Fibroblast of peridontal ligament (primary cell): ENCODE data around the gene SLC35F4.
"Not testable (repeated sequence)": the region's sequence is repeated elsewhere in the genome, so short reads cannot be mapped to it uniquely, and the experiment has no call there.

Experiments used
- DNase-seq: peaks from one replicate; pipeline ENCODE4 v3.0.0-alpha.2; 2010; ENCODE audit errors: extremely low read depth

Gene SLC35F4

DNA sequence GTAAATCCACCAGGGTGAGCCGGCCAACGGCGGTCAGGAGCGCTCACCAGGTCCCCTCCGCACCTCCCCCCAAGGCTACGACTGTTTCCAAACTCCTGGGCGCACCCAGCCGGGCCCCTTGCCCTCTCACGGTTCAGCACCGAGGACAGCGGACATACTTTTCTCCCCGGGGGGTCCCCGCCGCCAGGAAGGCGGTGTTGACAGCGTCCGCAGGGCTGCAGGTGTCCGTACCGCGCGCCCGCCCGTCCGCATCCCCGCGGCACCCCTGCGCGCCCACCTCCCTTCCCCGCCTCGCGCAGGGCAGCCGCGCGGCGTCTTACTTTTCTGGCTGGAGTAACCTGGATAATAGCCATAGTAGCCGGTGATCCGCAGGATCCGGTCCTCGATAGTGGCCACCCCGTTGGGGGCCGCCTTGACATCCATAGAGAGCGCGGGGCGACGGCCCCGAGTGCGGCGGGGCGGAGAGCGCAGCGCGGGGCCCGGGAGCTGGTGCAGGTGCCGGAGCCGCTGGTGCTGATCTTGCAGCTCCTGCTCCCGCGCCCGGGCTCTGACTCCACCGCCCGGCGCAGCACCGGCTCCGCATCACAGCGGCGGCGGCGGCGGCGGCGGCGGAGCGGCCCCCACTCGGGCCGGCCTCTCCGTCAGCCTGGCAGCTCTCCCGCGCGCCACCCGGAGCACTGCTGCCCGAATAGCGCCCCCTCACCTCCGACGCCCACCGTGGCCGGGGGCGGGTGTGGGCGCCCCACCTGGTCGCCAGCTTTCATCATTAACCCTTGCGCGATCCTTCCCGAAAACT, at the start of gene SLC35F4:
Gene SLC35F4 (minus strand): TSS at position 690 of the 796 bp plus-strand sequence.
- DNase-seq: no peak

DNA sequence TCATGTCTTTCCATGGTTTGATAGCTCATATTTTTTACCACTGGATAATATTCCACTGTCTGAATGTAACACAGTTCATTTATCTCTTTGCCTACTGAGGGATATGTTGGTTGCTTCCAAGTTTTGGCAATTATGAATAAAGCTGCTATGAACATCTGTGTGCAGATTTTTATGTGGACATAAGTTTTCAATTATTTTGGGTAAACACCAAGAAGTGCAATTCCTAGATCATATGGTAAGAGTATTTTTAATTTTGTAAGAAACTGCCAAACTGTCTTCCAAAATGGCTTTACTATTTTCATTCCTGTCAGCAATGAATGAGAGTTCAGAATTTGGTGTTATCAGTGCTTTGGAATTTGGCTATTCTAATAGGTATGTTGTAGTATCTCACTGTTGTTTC, 43.7 kb upstream of the SLC35F4 start:
- DNase-seq: peak; percentile 12

DNA sequence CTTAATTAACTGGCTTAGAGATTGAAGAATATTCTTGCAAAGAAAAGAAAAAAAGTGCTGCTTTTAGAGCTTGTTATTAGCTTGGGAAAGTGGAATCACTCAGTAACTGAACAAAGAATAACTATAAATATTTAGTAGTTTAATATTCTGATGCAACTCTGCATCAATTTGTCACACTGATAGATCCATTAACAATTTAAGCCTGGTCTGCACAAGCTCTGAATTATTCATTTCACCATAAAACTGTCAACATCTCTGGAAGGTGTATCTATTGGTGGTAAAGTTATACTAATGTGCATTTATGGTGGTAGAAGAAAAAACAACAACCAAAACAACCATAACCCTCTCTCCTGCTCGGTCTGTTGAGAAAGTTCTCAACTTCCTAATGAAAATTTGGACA, 38.1 kb upstream of the SLC35F4 start:
- no peak for DNase-seq

DNA sequence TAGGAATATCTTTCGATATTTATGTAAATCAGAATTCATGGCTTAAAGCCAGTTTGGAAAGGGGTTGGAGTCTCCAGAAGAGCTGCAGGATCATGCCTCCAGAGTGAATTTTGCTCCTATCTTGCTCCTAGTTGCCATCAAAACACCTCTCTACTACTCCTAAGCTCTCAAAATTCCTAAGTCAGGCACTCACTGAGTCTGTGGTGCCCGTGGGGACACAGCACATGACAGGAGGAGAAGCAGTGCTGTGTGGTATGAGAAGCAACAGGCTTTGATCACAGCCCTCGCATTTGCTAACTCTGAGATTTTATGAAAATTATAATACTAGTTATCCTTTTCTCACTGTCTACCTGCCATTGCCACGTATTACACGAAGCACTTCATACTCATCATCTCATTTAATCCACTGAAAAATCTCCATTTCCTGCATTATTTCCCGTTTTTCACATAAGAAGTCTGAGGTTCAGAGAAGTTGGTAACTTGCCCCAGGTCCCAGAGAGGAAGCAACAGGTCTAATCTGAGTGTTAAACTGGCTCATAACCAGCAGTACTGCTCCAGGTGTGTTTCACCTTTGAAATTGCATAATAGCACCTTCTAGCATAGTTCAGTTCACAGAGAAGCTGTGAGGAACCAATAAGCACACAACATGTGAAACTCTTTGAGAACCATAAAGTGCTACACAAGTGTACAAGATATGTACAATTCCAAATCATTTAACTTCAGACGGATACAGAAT, 33.1 kb upstream of the SLC35F4 start:
- DNase-seq: no peak

DNA sequence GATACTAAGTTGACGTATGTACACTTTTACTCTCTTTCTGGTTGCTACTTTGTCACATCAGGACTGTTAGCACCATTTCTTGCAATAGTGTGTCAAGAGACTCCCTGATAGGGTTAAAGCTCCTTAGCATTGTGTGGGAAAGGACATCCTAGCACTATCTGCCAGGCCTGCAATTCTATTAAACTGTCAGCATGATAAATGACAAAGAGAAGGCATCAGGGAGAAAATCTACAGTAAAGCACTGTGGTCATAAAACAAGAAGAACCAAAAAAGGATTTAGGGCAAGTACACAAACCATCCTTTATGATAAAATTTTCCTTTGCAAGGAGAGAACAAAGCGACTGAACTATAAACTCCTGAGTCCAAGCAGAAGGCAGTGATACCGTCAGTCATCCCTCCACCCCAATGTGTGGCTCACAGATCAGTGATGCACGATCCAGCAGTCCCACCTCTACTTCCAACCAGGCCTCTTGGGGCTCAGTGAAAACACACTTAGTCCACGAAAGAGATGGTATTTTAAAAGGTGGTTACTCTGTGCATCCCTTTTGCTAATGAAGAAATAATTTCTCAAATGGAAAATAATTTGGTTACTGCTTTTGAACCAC, 31.4 kb upstream of the SLC35F4 start:
- DNase-seq: no peak

DNA sequence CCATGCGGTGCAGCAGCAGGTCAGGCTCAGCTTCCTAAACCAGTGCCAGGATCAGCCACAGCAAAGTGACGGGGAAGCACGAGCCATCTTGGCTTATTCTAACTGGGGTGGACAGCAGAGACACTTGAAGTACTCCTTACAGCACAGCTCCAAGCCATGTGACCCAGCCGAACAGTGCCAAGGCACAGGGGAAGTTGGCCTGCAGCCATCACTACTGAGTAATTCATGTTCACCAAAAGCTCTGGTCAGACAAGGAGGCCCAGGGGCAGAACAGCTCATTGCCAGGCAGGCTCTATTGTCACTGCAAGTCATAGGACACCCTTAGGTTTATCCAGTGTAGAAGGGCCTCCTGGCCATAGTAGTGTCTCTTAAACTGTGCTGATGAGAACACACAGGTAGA, 23.4 kb upstream of the SLC35F4 start:
- DNase-seq: peak; percentile 64

DNA sequence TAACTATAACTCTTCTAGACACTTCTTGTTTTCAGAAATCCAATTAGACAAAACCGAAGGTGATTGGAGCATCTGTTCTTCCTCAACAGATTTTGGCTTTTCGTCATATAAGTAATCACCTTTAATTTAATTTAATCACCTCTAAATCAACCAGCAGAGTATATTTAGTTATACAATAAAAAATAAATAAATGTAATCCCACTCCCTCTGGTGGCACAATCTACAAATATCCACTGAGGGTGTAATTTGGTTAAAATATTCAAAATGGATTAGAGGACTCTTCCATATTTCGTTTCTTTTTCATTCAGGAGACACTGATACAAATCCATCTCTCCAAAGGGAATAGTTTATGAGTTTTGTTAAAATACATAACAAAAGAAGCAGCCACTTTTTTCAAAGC, 18.3 kb upstream of the SLC35F4 start:
- peak; percentile 36 for DNase-seq

DNA sequence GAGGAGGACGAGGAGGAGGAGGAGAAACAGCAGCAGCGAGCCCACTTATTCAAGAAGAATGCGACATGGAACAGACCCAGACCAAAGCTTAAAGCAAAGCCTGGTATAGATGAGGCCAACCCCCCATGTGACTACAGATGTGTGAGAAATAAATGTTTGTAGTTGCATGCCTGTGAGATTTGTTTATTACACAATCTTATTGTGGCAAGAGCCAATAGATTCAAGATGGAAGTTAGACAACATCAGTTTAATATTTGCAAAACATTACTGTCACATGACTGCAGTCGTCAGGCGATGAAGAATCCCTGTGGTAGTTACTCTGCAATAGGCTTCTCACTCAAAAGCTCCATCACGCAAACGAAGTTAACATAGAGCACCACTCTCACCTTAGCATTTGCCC, 17.2 kb upstream of the SLC35F4 start:
- DNase-seq: peak; percentile 8

DNA sequence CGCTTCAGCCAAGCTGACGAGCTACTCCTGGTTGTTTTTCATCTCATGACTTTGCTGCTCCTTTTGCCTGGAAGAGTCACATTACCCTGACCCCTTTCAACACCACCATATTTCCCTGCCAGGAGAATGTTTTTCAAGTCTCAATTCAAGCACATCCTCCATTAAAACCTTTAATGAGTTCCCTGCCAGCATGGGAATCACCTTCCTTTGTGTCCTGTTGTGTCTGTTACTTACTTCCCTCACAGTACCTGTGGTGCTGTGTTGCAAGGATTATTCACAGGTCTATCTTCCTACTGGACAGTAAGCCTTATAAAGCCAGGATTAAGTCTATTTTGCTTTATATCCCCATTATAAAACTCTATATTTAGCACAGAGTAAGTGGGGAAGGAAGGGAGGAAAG, 13.6 kb upstream of the SLC35F4 start:
- no peak for DNase-seq

DNA sequence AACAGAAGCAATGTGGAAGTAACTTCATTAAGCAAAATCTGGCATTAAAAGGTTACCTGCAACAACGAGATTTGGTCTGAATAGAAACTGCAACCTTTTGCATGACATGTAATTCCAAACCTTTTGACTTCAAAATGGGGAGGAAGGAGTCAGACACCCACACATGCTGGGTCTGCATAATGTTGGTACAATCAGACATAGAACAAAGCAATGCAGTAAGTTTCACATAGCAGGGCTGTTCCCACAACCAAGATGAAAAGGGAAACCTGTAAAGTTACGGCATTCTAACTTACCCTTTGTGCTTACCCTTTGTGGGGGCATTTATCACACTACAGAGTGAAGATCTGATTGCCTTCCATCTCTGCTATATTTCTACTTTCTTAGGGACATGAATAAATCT, 10.1 kb upstream of the SLC35F4 start:
- DNase-seq: no peak

DNA sequence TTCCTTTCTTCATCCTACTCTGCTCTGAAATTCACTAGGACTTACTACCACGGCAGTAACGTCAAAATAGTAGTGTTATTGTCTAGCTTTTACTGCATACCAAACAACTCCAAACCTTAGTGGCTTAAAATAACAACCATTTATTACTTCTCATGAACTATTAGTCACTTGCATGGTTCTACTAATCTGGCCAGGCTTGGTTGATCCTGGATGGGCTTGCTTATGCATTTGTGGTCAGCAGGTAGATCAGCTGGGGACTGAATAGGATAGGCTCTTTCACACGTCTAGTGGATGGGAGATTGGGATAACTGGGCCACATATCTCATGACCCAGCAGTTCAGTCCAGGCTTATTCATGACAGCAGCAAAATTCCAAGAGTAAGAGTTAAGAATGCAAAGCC, 9.4 kb upstream of the SLC35F4 start:
- DNase-seq: no peak

DNA sequence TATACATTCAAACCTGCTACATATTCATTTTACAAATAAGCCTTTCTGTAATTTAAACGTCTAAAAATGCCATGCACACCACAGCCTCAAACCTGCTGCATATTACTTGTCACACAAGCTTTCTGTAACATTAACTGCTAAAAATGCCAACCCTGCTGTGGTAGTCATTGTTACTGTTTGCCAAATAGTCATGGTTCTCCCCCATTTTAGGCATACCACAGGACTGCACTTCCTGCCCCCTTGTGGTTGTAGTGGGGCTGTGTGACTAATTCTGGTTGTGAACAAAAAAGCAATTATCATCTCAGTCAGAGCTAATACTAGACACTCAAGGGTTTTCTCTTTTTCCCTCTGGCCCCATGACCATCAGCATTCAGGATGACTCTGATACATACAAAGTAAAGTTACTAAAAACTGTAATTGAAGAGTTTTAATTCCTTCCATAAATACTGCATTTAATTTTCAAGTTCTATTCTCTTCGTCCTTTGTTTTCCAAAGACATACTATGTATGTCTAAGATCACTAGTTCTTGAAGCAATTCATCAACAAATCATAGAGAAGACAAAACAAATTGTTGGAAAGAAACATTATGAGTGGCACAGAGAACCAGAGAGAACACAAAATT, 5.7 kb upstream of the SLC35F4 start:
- peak; percentile 83 for DNase-seq

DNA sequence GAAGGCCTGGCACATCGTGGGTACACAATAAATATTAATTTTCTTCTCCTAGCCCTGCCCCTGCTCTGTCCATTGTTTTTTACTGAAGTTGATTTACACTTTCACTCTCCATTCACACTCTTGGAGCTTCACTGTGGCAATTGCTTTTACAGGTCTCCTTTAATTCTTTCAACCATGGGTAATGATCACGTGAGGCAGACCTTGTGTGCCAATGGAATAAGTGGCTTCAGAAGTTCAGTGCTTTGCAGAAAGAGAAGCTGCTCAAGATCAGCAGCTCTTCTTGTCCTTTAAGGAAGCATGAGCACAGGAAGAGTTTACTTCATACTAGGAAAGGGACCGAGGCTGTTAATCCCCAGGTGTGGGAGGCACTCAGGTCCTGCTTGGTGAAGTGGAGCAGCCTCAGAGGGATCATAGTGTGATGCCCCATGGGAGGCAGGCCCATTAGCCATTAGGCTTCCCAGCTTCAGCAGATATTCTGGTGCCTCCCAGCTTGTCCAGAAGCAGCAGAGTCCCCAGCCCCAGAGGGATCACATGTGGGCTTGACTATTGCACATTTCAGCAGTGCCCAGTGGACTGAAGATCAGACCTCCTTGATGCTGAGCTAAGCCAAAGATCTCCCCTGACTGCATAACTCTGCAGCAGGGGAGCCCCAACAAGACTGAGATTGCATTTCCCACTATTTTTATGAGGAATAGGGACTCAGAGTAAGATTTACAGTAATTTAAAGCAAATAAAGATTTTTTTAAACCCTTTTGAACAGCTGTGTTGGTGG, 5.0 kb upstream of the SLC35F4 start:
- DNase-seq: no peak

DNA sequence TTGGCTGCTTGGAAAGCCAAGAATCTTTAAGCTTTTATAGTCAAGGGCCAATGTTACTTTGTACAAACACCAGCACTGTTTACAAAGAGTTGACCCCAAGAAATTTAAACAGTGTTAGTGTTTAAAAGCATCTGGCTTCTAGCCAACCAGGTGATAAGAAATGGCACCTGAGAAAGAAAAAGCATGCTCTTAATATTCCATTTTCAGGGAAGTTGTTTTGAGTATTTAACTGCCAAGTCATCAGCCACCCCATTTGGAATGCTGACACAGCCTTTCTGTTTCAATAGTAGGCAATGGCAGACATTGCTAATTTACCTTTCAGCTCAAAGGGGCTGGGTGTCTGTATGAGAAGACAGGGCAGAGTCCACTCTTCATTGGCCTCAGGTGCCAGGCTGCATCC, 3.7 kb upstream of the SLC35F4 start:
- DNase-seq: no peak

DNA sequence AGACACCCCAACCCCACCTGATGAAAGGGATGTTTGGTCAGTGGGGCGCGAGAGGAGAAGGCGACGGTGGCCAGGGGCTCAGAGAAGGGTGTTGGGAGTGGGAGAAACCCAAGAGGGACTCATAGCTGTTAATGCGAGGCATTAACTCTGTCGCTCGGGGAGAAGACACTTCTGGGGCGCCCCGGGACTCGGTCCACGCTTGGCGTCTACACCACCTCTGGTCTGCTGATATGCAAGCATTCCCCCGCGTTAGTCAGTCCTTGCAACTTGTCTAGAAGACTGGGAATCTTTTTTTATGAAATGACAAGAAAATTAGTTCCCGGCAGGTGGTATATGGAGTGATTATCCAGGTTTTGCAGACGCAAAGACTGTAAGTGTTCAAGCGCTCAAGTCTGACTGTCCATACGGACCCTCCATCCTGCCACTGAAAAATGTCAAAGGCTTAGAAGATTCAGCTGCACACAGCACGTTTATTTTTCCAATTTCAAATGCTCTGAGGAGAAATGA, 360 bp upstream of the SLC35F4 start:
- no peak for DNase-seq

DNA sequence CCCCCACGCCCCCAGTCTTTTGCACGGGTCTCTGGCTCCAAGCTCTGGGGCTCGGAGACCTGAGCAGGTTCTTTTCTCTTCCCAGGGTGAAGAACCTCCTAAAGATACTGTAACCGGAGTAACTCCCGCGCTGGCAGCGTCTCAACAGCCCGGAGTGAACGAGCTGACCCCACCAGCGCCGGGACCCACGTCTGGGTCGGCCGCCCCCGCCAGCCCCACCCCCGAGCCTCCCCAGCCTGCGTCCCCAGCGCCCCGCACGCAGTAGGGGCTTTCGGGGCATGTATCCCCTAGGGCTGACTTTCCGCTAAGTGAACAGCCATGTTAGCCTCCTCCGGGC, 858 bp downstream of the SLC35F4 start:
- DNase-seq: no peak

DNA sequence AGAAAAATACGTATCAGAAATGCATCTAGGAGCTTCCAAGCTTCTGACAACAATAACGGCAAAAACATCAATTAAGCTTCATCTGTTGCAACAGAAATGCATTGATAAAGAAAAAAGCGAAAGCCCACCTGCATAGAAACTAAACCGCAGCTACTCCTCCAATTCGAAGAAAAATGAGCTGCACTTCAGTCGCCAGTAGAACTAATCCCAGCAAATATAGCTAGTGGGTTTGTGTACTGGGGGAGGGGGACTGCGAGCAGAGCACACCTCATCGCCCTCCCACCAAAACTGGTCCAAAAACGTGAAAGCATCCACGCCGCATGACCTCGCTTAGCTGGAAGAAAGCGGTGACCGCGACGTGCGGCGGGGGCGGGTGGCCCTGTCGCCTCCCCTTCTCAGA, 1.2 kb downstream of the SLC35F4 start:
- no peak for DNase-seq

DNA sequence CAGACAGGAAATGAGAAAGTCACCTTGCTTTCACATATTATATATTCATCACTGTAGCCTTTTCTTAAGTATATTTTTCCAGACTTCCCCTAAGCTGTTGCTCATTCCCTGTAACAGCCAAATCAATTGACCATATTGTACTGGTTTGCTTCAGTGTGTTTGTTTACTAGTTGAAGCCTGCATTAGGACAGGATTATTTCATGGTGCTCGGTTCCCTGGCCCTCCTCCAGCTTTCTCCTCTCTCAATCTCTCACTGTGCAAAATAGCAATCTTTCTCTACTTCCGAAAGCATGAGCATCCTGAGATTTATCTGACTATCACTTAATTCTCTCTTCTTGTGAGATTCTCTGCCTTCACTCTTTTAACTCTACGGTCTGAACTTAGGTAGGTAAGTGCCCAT, 2.4 kb downstream of the SLC35F4 start:
- DNase-seq: no peak

DNA sequence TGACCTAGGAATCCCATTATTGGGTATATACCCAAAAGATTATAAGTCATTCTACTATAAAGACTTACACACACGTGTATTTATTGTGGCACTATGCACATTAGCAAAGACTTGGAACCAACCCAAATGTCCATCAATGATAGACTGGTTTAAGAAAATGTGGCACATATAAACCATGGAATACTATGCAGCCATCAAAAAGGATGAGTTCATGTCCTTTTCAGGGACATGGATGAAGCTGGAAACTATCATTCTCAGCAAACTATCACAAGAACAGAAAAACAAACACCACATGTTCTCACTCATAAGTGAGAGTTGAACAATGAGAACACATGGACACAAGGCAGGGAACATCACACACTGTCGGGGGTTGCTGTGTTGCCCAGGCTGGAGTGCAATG, 10.2 kb downstream of the SLC35F4 start:
- DNase-seq: not testable (repeated sequence)

DNA sequence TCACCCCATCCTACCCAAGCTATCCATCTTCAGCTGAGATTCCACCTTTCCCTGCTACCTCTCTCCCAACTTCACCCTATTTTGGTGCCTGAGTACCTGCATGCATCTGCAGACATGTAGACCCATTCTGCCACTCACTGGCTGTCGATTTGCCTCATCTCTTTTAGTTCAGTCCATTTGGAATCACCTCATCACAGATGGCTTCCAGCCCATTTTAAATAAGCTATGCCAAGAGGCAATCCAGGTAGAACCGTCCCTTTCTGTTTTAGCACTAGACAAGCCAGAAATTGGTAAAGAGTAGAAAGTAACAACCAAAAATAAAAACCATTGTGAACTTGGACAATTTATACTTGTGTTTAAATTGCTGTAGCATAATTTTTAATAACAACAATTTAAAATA, 11.3 kb downstream of the SLC35F4 start:
- DNase-seq: no peak

DNA sequence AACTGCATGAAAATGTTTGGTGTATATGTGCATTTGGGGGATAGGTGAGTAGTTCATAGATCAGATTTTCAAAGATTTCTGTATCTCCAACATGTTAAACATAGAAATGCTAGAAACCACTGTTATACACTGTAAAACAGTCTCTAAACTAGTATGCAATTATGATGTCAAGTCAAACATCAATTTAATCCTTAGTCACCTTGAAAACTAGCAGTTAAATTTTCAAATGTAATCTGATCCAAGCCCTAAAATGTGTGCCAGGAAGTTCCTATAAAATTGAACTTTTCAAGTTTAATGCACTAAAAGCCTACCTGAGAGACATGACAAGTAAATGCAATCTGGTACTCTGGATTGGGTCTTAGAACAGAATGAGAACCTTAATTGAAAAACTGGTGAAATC, 14.5 kb downstream of the SLC35F4 start:
- DNase-seq: no peak

DNA sequence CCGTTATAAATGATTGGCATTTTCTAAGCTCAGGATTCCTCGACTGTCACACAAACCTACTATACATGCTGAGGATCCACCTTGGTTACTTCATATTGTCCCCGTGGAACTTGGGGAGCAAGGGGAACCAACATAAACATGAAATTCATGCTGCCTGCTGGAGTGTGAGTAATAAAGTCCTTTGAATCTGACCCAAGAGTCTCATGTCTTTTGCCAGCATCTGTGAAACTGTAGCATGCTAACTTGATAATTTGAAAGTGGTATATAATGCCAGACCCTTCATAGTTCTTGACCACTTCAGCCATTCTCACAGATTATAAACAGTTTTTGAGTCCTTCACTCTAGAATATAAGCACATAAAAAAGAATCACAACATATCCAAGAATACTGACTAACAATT, 17.1 kb downstream of the SLC35F4 start:
- DNase-seq: peak; percentile 73
